ENCODE data around the gene LRRC2. TPM values are rescaled to one million over a fixed set of nuclear protein-coding genes. Genes with fewer than 3 reads are reported as not detected.
A peak's percentile ranks its signal among the peaks of the same experiment; 100 is the strongest.
"Not testable (repeated sequence)": the region's sequence is repeated elsewhere in the genome, so short reads cannot be mapped to it uniquely, and the experiment has no call there.

LRRC2 gene
- total RNA-seq, 2 donors from 2014 or later: 1.5 TPM

GRCh38 chr3:46561951-46562350 is 4.2 kb downstream of the LRRC2 start:
- no peak for ATAC-seq
- DNase-seq: no peak
- intact Hi-C loops (cut with DNase I, micrococcal nuclease): no loop called here

- no peak for DNase-seq
- intact Hi-C loops (cut with DNase I, micrococcal nuclease): no loop called here
- no peak for ATAC-seq
Measured at GRCh38 chr3:46561511-46561910, 4.6 kb downstream of the LRRC2 start.

- DNase-seq: no peak
- intact Hi-C loops (cut with DNase I, micrococcal nuclease): loop anchor here in 1 of 2 donors (10.0 kb wide), 1 partner anchor 74 kb away; no protein-coding TSS in a partner anchor
- ATAC-seq: peak; percentile 7
Measured at GRCh38 chr3:46559091-46559704, 6.9 kb downstream of the LRRC2 start.

GRCh38 chr3:46558184-46559043 is 7.7 kb downstream of the LRRC2 start:
- intact Hi-C loops (cut with DNase I, micrococcal nuclease): loop anchor here in 1 of 2 donors (10.0 kb wide), 1 partner anchor 74 kb away; no protein-coding TSS in a partner anchor
- peak; percentile 89 to 92 for DNase-seq
- ATAC-seq: peak; percentile 100

GRCh38 chr3:46557814-46558183 is 8.3 kb downstream of the LRRC2 start:
- ATAC-seq (no peak), DNase-seq (no peak)
- intact Hi-C loops (cut with DNase I, micrococcal nuclease): loop anchor here in 1 of 2 donors (10.0 kb wide), 1 partner anchor 73 kb away; no protein-coding TSS in a partner anchor

GRCh38 chr3:46553154-46553553 is 12.9 kb downstream of the LRRC2 start:
- no peak for DNase-seq
- intact Hi-C loops (cut with DNase I, micrococcal nuclease): loop anchor here in 1 of 2 donors (10.0 kb wide), 1 partner anchor 68 kb away; no protein-coding TSS in a partner anchor
- no peak for ATAC-seq

- ATAC-seq: no peak
- no peak for DNase-seq
- intact Hi-C loops (cut with DNase I, micrococcal nuclease): loop anchor here in 1 of 2 donors (10.0 kb wide), 1 partner anchor 68 kb away; no protein-coding TSS in a partner anchor
Measured at GRCh38 chr3:46552538-46552937, 13.6 kb downstream of the LRRC2 start.

- no peak for ATAC-seq
- DNase-seq: no peak
- intact Hi-C loops (cut with DNase I, micrococcal nuclease): loop anchor here in 1 of 2 donors (10.0 kb wide), 1 partner anchor 67 kb away; no protein-coding TSS in a partner anchor
Measured at GRCh38 chr3:46551615-46552014, 14.5 kb downstream of the LRRC2 start.

- DNase-seq: no peak
- intact Hi-C loops (cut with DNase I, micrococcal nuclease): loop anchor here (10.0 kb wide), 2 partner anchors 55 to 65 kb away; partner anchors contain the start of gene RTP3 (in 1 of the 2)
- ATAC-seq: no peak
Measured at GRCh38 chr3:46549989-46550388, 16.1 kb downstream of the LRRC2 start.

GRCh38 chr3:46549408-46549904 is 16.6 kb downstream of the LRRC2 start:
- intact Hi-C loops (cut with DNase I, micrococcal nuclease): loop anchor here in 1 of 2 donors (10.0 kb wide), 1 partner anchor 55 kb away; the partner anchor contains the start of gene RTP3
- no peak for ATAC-seq

GRCh38 chr3:46548611-46549010 is 17.5 kb downstream of the LRRC2 start:
- not testable (repeated sequence) for ATAC-seq, DNase-seq
- intact Hi-C loops (cut with DNase I, micrococcal nuclease): loop anchor here in 1 of 2 donors (10.0 kb wide), 1 partner anchor 54 kb away; the partner anchor contains the start of gene RTP3

More at GRCh38 chr3:46549408-46549904, 16.6 kb downstream of the LRRC2 start:
- DNase-seq: no peak

GRCh38 chr3:46546896-46547440 is 19.1 kb downstream of the LRRC2 start:
- no peak for ATAC-seq
- intact Hi-C loops (cut with DNase I, micrococcal nuclease): loop anchor here in 1 of 2 donors (10.0 kb wide), 1 partner anchor 52 kb away; the partner anchor contains the start of gene RTP3

GRCh38 chr3:46545818-46546630 is 20.1 kb downstream of the LRRC2 start:
- DNase-seq: no peak
- no peak for ATAC-seq
- intact Hi-C loops (cut with DNase I, micrococcal nuclease): loop anchor here in 1 of 2 donors (10.0 kb wide), 1 partner anchor 51 kb away; the partner anchor contains the start of gene RTP3

More at GRCh38 chr3:46546896-46547440, 19.1 kb downstream of the LRRC2 start:
- DNase-seq: no peak

GRCh38 chr3:46544771-46545503 is 21.2 kb downstream of the LRRC2 start:
- no peak for ATAC-seq
- intact Hi-C loops (cut with DNase I, micrococcal nuclease): loop anchor here in 1 of 2 donors (10.0 kb wide), 1 partner anchor 50 kb away; the partner anchor contains the start of gene RTP3
- no peak for DNase-seq

- intact Hi-C loops (cut with DNase I, micrococcal nuclease): loop anchor here in 1 of 2 donors (10.0 kb wide), 1 partner anchor 48 kb away; the partner anchor contains the start of gene RTP3
- ATAC-seq (no peak), DNase-seq (no peak)
Measured at GRCh38 chr3:46542801-46543201, 23.3 kb downstream of the LRRC2 start.

- DNase-seq (no peak), ATAC-seq (no peak)
- intact Hi-C loops (cut with DNase I, micrococcal nuclease): loop anchor here in 1 of 2 donors (10.0 kb wide), 1 partner anchor 48 kb away; the partner anchor contains the start of gene RTP3
Measured at GRCh38 chr3:46542344-46542743, 23.8 kb downstream of the LRRC2 start.

- no peak for DNase-seq
- ATAC-seq: no peak
- intact Hi-C loops (cut with DNase I, micrococcal nuclease): loop anchor here in 1 of 2 donors (10.0 kb wide), 1 partner anchor 47 kb away; the partner anchor contains the start of gene RTP3
Measured at GRCh38 chr3:46541835-46542234, 24.3 kb downstream of the LRRC2 start.

All from left colon (tissue), 2 donors.